H54 (cell line): Measurements from ENCODE around the gene ZSWIM8.
A peak's percentile ranks its signal among the peaks of the same experiment; 100 is the strongest.
"Not testable (repeated sequence)": the region's sequence is repeated elsewhere in the genome, so short reads cannot be mapped to it uniquely, and the experiment has no call there.

Experiments used
- DNase-seq: peaks from one replicate; pipeline ENCODE4 v3.0.0; 2011; ENCODE audit warnings: low spot score, mixed read lengths; ENCODE audit not compliant: insufficient read length
- FAIRE-seq: peaks from 3 replicates; lab custom pipeline; 2011; peaks lifted over from hg19 to GRCh38; lab: Jason Lieb, UNC
- POLR2A ChIP-seq: IDR thresholded peaks from 2 replicates; pipeline ENCODE4 v1.6.1; 2011; ENCODE audit warnings: low read depth, mild to moderate bottlenecking, low read length

ZSWIM8 gene

DNA sequence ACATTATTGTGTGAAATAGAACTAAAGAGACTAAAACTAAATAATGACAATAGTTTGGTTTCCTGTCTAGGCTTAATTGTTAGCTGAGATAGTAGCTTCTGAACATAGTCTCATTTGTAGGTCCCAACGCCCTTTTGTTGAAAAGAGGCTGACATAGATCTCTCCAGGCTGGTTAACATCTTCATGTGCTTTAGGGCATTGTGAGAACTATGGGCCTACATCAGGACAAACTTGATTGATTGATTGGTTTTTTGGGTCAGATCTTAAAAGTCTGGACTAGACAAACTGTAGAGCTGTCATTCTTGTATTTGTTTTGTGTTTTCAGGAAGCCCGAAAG is 2.7 kb upstream of the ZSWIM8 start:
- no peak for FAIRE-seq
- no peak for TF ChIP-seq POLR2A
- DNase-seq, result no peak

GRCh38 chr10:73785721-73786511 is 510 bp downstream of the ZSWIM8 start:
- no peak for TF ChIP-seq POLR2A
- DNase-seq (peak; percentile 51), FAIRE-seq (no peak)

GRCh38 chr10:73786512-73786885 is 1.1 kb downstream of the ZSWIM8 start:
- FAIRE-seq (no peak), DNase-seq (no peak)
- no peak for TF ChIP-seq POLR2A

GRCh38 chr10:73787031-73787800 is 1.8 kb downstream of the ZSWIM8 start:
- FAIRE-seq, DNase-seq: not testable (repeated sequence)

DNA sequence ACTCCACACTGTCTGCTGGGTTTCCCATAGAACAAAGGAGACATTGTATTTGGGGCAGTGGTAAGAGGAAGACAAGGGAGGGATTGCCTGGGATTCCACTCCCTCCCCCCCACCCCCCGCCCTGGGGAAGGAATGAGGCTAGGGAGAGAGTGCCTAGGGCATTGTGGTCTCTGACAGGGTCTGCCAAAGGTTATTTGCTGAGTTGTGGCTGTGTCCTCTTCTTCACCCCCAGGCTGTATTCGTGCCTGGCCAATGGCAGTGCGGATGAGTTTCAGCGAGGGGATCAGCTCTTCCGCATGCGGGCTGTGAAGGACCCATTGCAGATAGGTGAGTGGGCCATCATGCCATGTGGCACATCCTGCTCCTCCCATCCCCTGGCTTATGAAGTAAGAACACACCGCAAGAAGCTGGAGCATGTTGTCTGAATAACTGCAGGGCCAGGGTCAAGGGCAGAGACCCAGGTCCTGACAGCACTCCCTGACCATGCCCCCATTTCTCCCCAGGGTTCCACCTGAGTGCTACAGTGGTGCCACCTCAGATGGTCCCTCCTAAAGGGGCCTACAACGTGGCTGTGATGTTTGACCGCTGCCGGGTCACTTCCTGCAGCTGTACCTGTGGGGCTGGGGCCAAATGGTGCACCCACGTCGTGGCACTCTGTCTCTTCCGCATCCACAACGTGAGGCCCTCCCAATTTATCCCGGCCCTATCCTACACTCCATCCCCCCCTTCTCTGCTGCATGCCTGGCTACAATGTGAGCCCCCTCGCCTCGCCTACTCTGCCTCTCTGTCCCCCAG is 3.7 kb downstream of the ZSWIM8 start:
- TF ChIP-seq POLR2A, result no peak
- FAIRE-seq (no peak), DNase-seq (no peak)

DNA sequence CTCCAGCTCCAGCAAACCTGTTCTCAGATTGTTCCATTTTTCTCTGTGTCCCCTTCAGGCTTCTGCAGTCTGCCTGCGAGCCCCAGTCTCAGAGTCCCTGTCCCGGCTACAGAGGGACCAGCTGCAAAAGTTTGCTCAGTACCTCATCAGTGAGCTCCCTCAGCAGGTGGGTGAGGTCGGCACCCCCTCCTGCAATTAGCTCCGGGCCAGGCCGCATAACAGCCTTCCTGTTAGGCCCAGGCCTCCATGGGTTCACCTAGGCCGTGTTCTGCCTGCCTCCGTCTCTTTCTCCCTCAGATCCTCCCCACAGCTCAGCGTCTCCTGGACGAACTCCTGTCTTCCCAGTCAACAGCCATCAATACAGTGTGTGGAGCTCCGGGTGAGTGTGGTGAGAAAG is 4.3 kb downstream of the ZSWIM8 start:
- FAIRE-seq (no peak), DNase-seq (no peak)

GRCh38 chr10:73790886-73791625 is 5.7 kb downstream of the ZSWIM8 start:
- DNase-seq (no peak), FAIRE-seq (no peak)
- TF ChIP-seq POLR2A, result no peak

More for the DNA sequence above, 4.3 kb downstream of the ZSWIM8 start:
- TF ChIP-seq POLR2A, result no peak

GRCh38 chr10:73791871-73792400 is 6.5 kb downstream of the ZSWIM8 start:
- FAIRE-seq (no peak), DNase-seq (no peak)
- no peak for TF ChIP-seq POLR2A

GRCh38 chr10:73793456-73793855 is 8.1 kb downstream of the ZSWIM8 start:
- TF ChIP-seq POLR2A, result no peak
- FAIRE-seq (no peak), DNase-seq (no peak)

GRCh38 chr10:73795491-73795890 is 10.1 kb downstream of the ZSWIM8 start:
- not testable (repeated sequence) for FAIRE-seq, DNase-seq

- not testable (repeated sequence) for FAIRE-seq, DNase-seq
Measured at GRCh38 chr10:73796035-73796434, 10.6 kb downstream of the ZSWIM8 start.

DNA sequence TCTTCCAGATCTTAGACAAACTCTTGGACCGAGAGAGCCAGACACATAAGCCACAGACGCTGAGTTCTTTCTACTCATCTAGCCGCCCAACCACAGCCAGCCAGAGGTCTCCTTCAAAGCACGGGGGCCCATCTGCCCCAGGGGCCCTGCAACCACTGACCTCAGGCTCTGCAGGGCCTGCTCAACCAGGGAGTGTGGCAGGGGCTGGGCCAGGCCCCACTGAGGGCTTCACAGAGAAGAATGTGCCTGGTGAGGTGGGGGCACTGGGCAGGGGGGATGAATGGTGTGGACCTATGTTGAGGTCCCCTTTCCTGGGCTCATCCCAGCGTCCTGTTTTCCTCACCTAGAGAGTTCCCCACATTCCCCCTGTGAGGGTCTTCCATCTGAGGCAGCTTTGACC is 11.4 kb downstream of the ZSWIM8 start:
- no peak for DNase-seq
- FAIRE-seq, result no peak
- no peak for TF ChIP-seq POLR2A

GRCh38 chr10:73797324-73798025 is 12.1 kb downstream of the ZSWIM8 start:
- FAIRE-seq, result no peak
- DNase-seq, result no peak
- no peak for TF ChIP-seq POLR2A
